ENCODE results near the gene PPM1N. TPM values are rescaled to one million over a fixed set of nuclear protein-coding genes. Genes with fewer than 3 reads are reported as not detected.

The PPM1N gene
- total RNA-seq, 1 donor, result 0.36 TPM

- Histone ChIP-seq H3K79me2 (ENCODE audit: insufficient read depth, low read length) (no peaks in the 10 kb centered on the region), H2AFZ (ENCODE audit: low read length) (no peak overlapping the region), H3K27ac (ENCODE audit: low read depth, low read length) (no peak overlapping the region), H3K4me1 (ENCODE audit: insufficient read depth, low read length) (peaks cover under 1% of the 10 kb centered on the region), H3K4me3 (ENCODE audit: insufficient read depth, low read length) (no peak overlapping the region), H3K27me3 (ENCODE audit: insufficient read depth, low read length) (no peaks in the 10 kb centered on the region), H3K36me3 (ENCODE audit: insufficient read depth, low read length) (no peaks in the 10 kb centered on the region), H4K20me1 (ENCODE audit: insufficient read depth, low read length) (no peaks in the 10 kb centered on the region), H3K4me2 (ENCODE audit: insufficient read depth, low read length) (no peak overlapping the region), H3K9me3 (ENCODE audit: low read depth, low read length) (no peaks in the 10 kb centered on the region)
- DNase-seq (ENCODE audit: insufficient read length, low spot score, missing footprints), result no peak
- no peak for TF ChIP-seq CTCF (IDR thresholded peaks at IDR 0.05; ENCODE audit: extremely low read depth, low read depth, low read length)
Observed at GRCh38 chr19:45483033-45483432, 15.2 kb upstream of the PPM1N start.

- no peaks in the 10 kb centered on the region for H4K20me1 ChIP-seq (ENCODE audit: insufficient read depth, low read length)
- H2AFZ ChIP-seq (ENCODE audit: low read length), result no peak overlapping the region
- H3K27ac ChIP-seq (ENCODE audit: low read depth, low read length), result no peak overlapping the region
- TF ChIP-seq CTCF (IDR thresholded peaks at IDR 0.05; ENCODE audit: extremely low read depth, low read depth, low read length), result no peak
- H3K27me3 ChIP-seq (ENCODE audit: insufficient read depth, low read length), result no peaks in the 10 kb centered on the region
- H3K4me3 ChIP-seq (ENCODE audit: insufficient read depth, low read length), result no peak overlapping the region
- H3K79me2 ChIP-seq (ENCODE audit: insufficient read depth, low read length), result no peaks in the 10 kb centered on the region
- no peaks in the 10 kb centered on the region for H3K36me3 ChIP-seq (ENCODE audit: insufficient read depth, low read length)
- no peak overlapping the region for H3K4me2 ChIP-seq (ENCODE audit: insufficient read depth, low read length)
- no peaks in the 10 kb centered on the region for H3K9me3 ChIP-seq (ENCODE audit: low read depth, low read length)
- no peak for DNase-seq (ENCODE audit: insufficient read length, low spot score, missing footprints)
- H3K4me1 ChIP-seq (ENCODE audit: insufficient read depth, low read length), result no peaks in the 10 kb centered on the region
Observed at GRCh38 chr19:45484273-45484945, 13.8 kb upstream of the PPM1N start.

- Histone ChIP-seq H3K79me2 (ENCODE audit: insufficient read depth, low read length) (no peaks in the 10 kb centered on the region), H4K20me1 (ENCODE audit: insufficient read depth, low read length) (no peaks in the 10 kb centered on the region), H2AFZ (ENCODE audit: low read length) (peak overlapping the region; percentile 87), H3K4me2 (ENCODE audit: insufficient read depth, low read length) (peak overlapping the region; percentile 83), H3K4me1 (ENCODE audit: insufficient read depth, low read length) (no peaks in the 10 kb centered on the region), H3K27ac (ENCODE audit: low read depth, low read length) (no peak overlapping the region), H3K27me3 (ENCODE audit: insufficient read depth, low read length) (no peaks in the 10 kb centered on the region), H3K36me3 (ENCODE audit: insufficient read depth, low read length) (no peaks in the 10 kb centered on the region), H3K9me3 (ENCODE audit: low read depth, low read length) (no peaks in the 10 kb centered on the region), H3K4me3 (ENCODE audit: insufficient read depth, low read length) (peak overlapping the region; percentile 78)
- DNase-seq (ENCODE audit: insufficient read length, low spot score, missing footprints), result peak; percentile 97
- peak; percentile 73 for TF ChIP-seq CTCF (IDR thresholded peaks at IDR 0.05; ENCODE audit: extremely low read depth, low read depth, low read length)
Observed at GRCh38 chr19:45485305-45486077, 12.8 kb upstream of the PPM1N start.

- no peak for DNase-seq (ENCODE audit: insufficient read length, low spot score, missing footprints)
- H3K27ac ChIP-seq (ENCODE audit: low read depth, low read length), result no peak overlapping the region
Observed at GRCh38 chr19:45488708-45489107, 9.5 kb upstream of the PPM1N start.

More at GRCh38 chr19:45488708-45489107, 9.5 kb upstream of the PPM1N start:
- no peak overlapping the region for H2AFZ ChIP-seq (ENCODE audit: low read length)
- peaks cover 9% of the 10 kb centered on the region for H3K4me1 ChIP-seq (ENCODE audit: insufficient read depth, low read length)
- H3K79me2 ChIP-seq (ENCODE audit: insufficient read depth, low read length), result no peaks in the 10 kb centered on the region
- no peak overlapping the region for H3K4me2 ChIP-seq (ENCODE audit: insufficient read depth, low read length)
- no peaks in the 10 kb centered on the region for H3K36me3 ChIP-seq (ENCODE audit: insufficient read depth, low read length)
- H3K4me3 ChIP-seq (ENCODE audit: insufficient read depth, low read length), result no peak overlapping the region
- H3K27me3 ChIP-seq (ENCODE audit: insufficient read depth, low read length), result no peaks in the 10 kb centered on the region
- TF ChIP-seq CTCF (IDR thresholded peaks at IDR 0.05; ENCODE audit: extremely low read depth, low read depth, low read length), result no peak
- H3K9me3 ChIP-seq (ENCODE audit: low read depth, low read length), result no peaks in the 10 kb centered on the region
- H4K20me1 ChIP-seq (ENCODE audit: insufficient read depth, low read length), result no peaks in the 10 kb centered on the region
